Iris pigment epithelial cell (primary cell): ENCODE results near the gene STK11IP.

Experiments used
- DNase-seq: peaks from one replicate; pipeline ENCODE4 v3.0.0-alpha.2; 2011; ENCODE audit warnings: low read depth

STK11IP gene

GRCh38 chr2:219562049-219563020 is 35.3 kb upstream of the STK11IP start:
- DNase-seq, result no peak

- DNase-seq, result no peak
Observed at GRCh38 chr2:219563271-219563928, 34.3 kb upstream of the STK11IP start.

GRCh38 chr2:219565130-219566080 is 32.3 kb upstream of the STK11IP start:
- no peak for DNase-seq

GRCh38 chr2:219566640-219567039 is 31.0 kb upstream of the STK11IP start:
- DNase-seq, result no peak

- DNase-seq, result no peak
Observed at GRCh38 chr2:219567131-219567530, 30.5 kb upstream of the STK11IP start.

GRCh38 chr2:219567791-219568361 is 29.8 kb upstream of the STK11IP start:
- DNase-seq, result no peak

GRCh38 chr2:219569041-219569440 is 28.6 kb upstream of the STK11IP start:
- DNase-seq, result no peak

- no peak for DNase-seq
Observed at GRCh38 chr2:219569635-219570034, 28.0 kb upstream of the STK11IP start.

- peak; percentile 23 for DNase-seq
Observed at GRCh38 chr2:219570194-219570923, 27.3 kb upstream of the STK11IP start.

GRCh38 chr2:219570924-219571310 is 26.7 kb upstream of the STK11IP start:
- DNase-seq, result peak; percentile 46

GRCh38 chr2:219571311-219572236 is 26.1 kb upstream of the STK11IP start, which contains the start of gene OBSL1:
Gene OBSL1 (minus strand): TSS chr2:219571539. CDS start chr2:219571232, 307 bp downstream.
- DNase-seq, result peak; percentile 60

- no peak for DNase-seq
Observed at GRCh38 chr2:219572237-219573001, 25.2 kb upstream of the STK11IP start, which contains the start of gene INHA. Gene INHA (plus strand): TSS chr2:219572310. CDS start chr2:219572375, 65 bp downstream.

GRCh38 chr2:219573166-219573565 is 24.5 kb upstream of the STK11IP start:
- DNase-seq, result no peak

GRCh38 chr2:219574484-219575311 is 23.0 kb upstream of the STK11IP start:
- no peak for DNase-seq

GRCh38 chr2:219575566-219576504 is 21.8 kb upstream of the STK11IP start:
- DNase-seq, result no peak

GRCh38 chr2:219576505-219577388 is 20.9 kb upstream of the STK11IP start:
- DNase-seq, result no peak
